ENCODE data around the gene ACOX3.

DNA sequence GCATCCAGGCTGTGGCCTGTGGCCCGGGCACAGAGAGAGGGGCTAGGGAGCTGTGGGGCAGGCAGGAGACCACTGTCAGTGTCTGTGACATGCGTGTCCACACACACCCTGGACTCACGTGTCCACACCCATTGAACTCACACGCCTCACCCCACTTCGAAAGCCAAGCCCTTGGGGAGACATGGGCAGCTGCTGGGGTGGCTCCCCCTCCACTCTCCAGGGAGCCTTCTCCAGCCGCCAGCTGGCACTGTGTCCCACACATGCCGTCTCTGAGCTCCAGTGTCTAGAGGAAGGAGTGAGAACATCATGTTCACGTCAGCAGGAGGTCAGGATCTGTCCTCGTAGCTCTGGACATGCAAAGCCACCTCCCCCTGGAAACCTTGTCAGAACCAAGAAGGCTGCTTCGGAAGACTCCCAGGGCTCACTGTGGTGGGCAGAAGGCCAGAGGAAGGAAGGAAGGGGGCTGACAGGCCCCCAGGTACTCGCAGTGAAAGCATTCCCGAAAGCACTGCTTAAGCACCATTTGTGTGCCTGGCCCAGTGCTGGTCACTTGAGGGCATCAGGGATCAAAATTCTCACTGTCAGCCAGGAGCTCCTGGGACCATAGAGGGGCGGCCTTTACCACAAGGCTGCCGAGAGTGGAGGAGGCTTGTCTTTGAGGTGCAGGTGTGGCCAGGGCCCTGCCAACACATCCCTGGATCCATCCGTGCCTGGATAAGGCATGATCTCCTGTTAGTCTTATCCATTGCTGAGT lies 109.5 kb downstream of the ACOX3 start:
- no peak for TF ChIP-seq POLR2A (IDR thresholded peaks at IDR 0.05; ENCODE audit: low read depth, low read length)
- no peak for TF ChIP-seq POLR2AphosphoS5 (IDR thresholded peaks at IDR 0.05; ENCODE audit: low read depth, low read length)
